ENCODE results near the gene TSHR.

TSHR gene

GRCh38 chr14:81157431-81157830 lies 202.0 kb downstream of the TSHR start:
- no peak overlapping the region for H3K4me3 ChIP-seq (ENCODE audit: low read length)
- TF ChIP-seq CTCF (conservative IDR thresholded peaks at IDR 0.05; ENCODE audit: low read depth, low read length), result no peak
- no peak for DNase-seq (ENCODE audit: low read depth)

GRCh38 chr14:81161088-81161487 lies 205.7 kb downstream of the TSHR start:
- TF ChIP-seq CTCF (conservative IDR thresholded peaks at IDR 0.05; ENCODE audit: low read depth, low read length), result no peak
- no peak overlapping the region for H3K4me3 ChIP-seq (ENCODE audit: low read length)
- no peak for DNase-seq (ENCODE audit: low read depth)

- H3K4me3 ChIP-seq (ENCODE audit: low read length), result no peak overlapping the region
- DNase-seq (ENCODE audit: low read depth), result no peak
- TF ChIP-seq CTCF (conservative IDR thresholded peaks at IDR 0.05; ENCODE audit: low read depth, low read length), result no peak
Measured at GRCh38 chr14:81161749-81162148, 206.3 kb downstream of the TSHR start.

GRCh38 chr14:81162941-81163340 lies 207.5 kb downstream of the TSHR start:
- TF ChIP-seq CTCF (conservative IDR thresholded peaks at IDR 0.05; ENCODE audit: low read depth, low read length), result no peak
- no peak for DNase-seq (ENCODE audit: low read depth)
- H3K4me3 ChIP-seq (ENCODE audit: low read length), result no peak overlapping the region

GRCh38 chr14:81164167-81164774 lies 208.8 kb downstream of the TSHR start:
- peak; percentile 97 for TF ChIP-seq CTCF (conservative IDR thresholded peaks at IDR 0.05; ENCODE audit: low read depth, low read length)
- no peak overlapping the region for H3K4me3 ChIP-seq (ENCODE audit: low read length)

GRCh38 chr14:81165188-81165587 lies 209.8 kb downstream of the TSHR start:
- H3K4me3 ChIP-seq (ENCODE audit: low read length), result no peak overlapping the region
- TF ChIP-seq CTCF (conservative IDR thresholded peaks at IDR 0.05; ENCODE audit: low read depth, low read length), result no peak
- no peak for DNase-seq (ENCODE audit: low read depth)

More at GRCh38 chr14:81164167-81164774, 208.8 kb downstream of the TSHR start:
- DNase-seq (ENCODE audit: low read depth), result peak; percentile 72

- TF ChIP-seq CTCF (conservative IDR thresholded peaks at IDR 0.05; ENCODE audit: low read depth, low read length), result no peak
- no peak overlapping the region for H3K4me3 ChIP-seq (ENCODE audit: low read length)
- DNase-seq (ENCODE audit: low read depth), result no peak
Measured at GRCh38 chr14:81166121-81166520, 210.7 kb downstream of the TSHR start.

All from retinal pigment epithelial cell (primary cell).